ENCODE measurements around the gene RGS7BP. TPM values are rescaled to one million over a fixed set of nuclear protein-coding genes. Genes with fewer than 3 reads are reported as not detected.
"Not testable (repeated sequence)": the region's sequence is repeated elsewhere in the genome, so short reads cannot be mapped to it uniquely, and the experiment has no call there.

The RGS7BP gene
- total RNA-seq, 4 donors from 2014 or later: 2.3 to 19.4 (median 7.2) TPM

GRCh38 chr5:64532657-64533056, 26.8 kb downstream of the RGS7BP start:
- TF ChIP-seq POLR2A (IDR thresholded peaks at IDR 0.05): no peak
- TF ChIP-seq, protein P1, sequence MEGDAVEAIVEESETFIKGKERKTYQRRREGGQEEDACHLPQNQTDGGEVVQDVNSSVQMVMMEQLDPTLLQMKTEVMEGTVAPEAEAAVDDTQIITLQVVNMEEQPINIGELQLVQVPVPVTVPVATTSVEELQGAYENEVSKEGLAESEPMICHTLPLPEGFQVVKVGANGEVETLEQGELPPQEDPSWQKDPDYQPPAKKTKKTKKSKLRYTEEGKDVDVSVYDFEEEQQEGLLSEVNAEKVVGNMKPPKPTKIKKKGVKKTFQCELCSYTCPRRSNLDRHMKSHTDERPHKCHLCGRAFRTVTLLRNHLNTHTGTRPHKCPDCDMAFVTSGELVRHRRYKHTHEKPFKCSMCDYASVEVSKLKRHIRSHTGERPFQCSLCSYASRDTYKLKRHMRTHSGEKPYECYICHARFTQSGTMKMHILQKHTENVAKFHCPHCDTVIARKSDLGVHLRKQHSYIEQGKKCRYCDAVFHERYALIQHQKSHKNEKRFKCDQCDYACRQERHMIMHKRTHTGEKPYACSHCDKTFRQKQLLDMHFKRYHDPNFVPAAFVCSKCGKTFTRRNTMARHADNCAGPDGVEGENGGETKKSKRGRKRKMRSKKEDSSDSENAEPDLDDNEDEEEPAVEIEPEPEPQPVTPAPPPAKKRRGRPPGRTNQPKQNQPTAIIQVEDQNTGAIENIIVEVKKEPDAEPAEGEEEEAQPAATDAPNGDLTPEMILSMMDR (IDR thresholded peaks at IDR 0.05): no peak

DNA sequence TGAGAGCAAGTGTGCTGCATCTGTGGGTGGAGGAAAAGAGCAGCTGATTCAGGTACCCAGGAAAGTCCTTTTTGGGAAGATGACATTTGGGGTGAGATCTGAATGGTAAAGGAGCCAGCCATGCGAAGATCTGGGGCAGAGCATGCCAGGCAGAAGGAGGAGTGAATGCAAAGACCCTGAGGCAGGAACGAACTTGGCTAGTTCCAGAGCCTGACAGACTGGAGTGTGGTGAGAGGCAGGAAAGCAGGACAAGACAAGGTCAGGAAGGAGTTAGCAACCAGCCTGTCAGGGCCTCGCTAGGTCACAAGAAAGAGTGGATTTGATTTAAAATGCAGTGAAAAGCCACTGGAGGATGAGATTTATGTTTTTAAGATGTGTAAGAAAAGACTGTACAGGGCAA, 28.2 kb downstream of the RGS7BP start:
- Histone ChIP-seq H3K27me3 (no peaks in the 10 kb centered on the region), H3K4me1 (no peaks in the 10 kb centered on the region), H3K9me3 (no peaks in the 10 kb centered on the region), H3K4me3 (no peak overlapping the region), H3K27ac (no peak overlapping the region), H3K36me3 (no peaks in the 10 kb centered on the region)
- TF ChIP-seq, protein P1 (IDR thresholded peaks at IDR 0.05): no peak
- TF ChIP-seq POLR2A (IDR thresholded peaks at IDR 0.05): no peak
- DNase-seq: no peak
- intact Hi-C loops (cut with DNase I; ENCODE audit: low total_unique reads): no loop called here

More at GRCh38 chr5:64532657-64533056, 26.8 kb downstream of the RGS7BP start:
- no peaks in the 10 kb centered on the region for H3K9me3 ChIP-seq
- no peaks in the 10 kb centered on the region for H3K36me3 ChIP-seq
- H3K27me3 ChIP-seq: no peaks in the 10 kb centered on the region
- no peak for DNase-seq
- intact Hi-C loops (cut with DNase I; ENCODE audit: low total_unique reads): no loop called here
- no peak overlapping the region for H3K4me3 ChIP-seq
- H3K27ac ChIP-seq: no peak overlapping the region
- H3K4me1 ChIP-seq: no peaks in the 10 kb centered on the region

- H3K27me3 ChIP-seq: no peaks in the 10 kb centered on the region
- H3K36me3 ChIP-seq: no peaks in the 10 kb centered on the region
- TF ChIP-seq, protein P1 (IDR thresholded peaks at IDR 0.05): no peak
- no peak for TF ChIP-seq POLR2A (IDR thresholded peaks at IDR 0.05)
- no peaks in the 10 kb centered on the region for H3K9me3 ChIP-seq
- DNase-seq: no peak
- no peak overlapping the region for H3K27ac ChIP-seq
- intact Hi-C loops (cut with DNase I; ENCODE audit: low total_unique reads): no loop called here
- no peak overlapping the region for H3K4me3 ChIP-seq
- H3K4me1 ChIP-seq: no peaks in the 10 kb centered on the region
These were observed 52.1 kb downstream of the RGS7BP start for GRCh38 chr5:64557911-64558310.

DNA sequence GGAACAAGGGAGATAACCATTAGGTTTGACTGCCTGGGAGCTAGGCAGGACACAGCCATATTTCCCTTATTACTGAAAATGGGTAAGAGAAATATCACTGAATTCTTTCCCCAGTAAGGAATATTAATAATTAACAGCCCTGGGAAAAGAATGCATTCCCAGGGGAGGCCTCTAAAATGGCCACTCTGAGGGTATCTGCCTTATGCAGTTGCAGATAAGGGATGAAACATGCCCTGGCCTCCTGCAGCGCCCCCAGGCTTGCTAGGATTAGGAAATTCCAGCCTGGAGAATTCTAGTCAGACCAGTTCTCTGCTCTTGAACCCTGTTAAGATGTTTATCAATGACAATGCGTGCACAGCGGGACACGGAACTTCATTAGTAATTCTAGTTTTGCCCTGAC, 52.8 kb downstream of the RGS7BP start:
- H3K4me3 ChIP-seq; H3K27ac ChIP-seq; H3K4me1 ChIP-seq; H3K9me3 ChIP-seq; DNase-seq; H3K27me3 ChIP-seq; H3K36me3 ChIP-seq; intact Hi-C loops (cut with DNase I; ENCODE audit: low total_unique reads): not testable (repeated sequence)

DNA sequence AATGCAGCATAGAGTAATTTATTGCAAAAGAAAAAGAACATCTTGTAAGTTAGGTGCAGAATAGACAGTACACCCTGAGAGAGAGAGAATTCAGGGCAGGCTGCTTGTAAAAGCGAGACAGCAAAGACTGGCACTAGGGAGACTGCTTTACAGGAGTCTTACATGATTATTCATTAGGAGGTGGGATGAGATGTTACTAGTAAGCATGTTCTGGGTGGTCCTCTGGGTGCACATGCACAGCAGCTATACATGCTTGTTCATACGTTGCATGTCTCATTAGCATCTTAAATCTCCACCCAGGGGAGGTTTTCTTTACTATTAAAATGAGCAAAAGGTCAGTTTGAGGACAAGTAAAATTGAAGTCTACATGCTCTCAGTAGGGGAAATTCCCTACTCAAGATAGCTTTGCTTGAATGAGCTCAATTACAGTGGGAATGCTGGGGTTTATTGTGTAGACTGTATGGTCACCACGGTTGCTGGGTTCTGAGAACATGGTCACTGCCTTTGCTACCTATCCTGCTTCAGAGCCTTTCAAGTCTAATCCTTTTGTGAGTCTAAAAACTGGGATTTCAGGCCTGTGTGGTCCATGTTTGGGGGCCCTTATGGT, 60.6 kb downstream of the RGS7BP start:
- intact Hi-C loops (cut with DNase I; ENCODE audit: low total_unique reads): no loop called here
- no peaks in the 10 kb centered on the region for H3K36me3 ChIP-seq
- TF ChIP-seq POLR2A (IDR thresholded peaks at IDR 0.05): no peak
- TF ChIP-seq, protein P1 (IDR thresholded peaks at IDR 0.05): no peak
- no peaks in the 10 kb centered on the region for H3K27me3 ChIP-seq
- H3K4me1 ChIP-seq: no peaks in the 10 kb centered on the region
- H3K4me3 ChIP-seq: no peak overlapping the region
- no peaks in the 10 kb centered on the region for H3K9me3 ChIP-seq
- DNase-seq: no peak
- no peak overlapping the region for H3K27ac ChIP-seq

DNA sequence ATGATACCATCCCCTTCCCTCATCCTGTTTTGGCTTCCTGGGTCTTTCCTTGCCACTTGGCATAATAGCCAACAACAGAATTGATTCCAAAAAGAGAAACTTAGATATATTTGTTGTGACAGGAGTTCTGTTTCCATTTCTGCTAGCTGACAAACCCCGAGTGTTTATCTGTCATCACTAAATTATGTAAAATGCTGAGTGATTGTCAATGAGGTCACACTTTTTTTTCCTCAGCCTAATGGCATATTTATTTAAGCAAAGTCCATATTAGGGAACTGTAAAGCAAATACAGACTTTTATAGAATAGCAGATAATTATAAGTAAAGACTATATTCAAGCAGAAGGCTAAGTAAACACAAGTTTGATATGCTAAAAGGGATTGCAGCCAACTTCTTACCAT, 64.0 kb downstream of the RGS7BP start:
- no peaks in the 10 kb centered on the region for H3K27me3 ChIP-seq
- DNase-seq: no peak
- intact Hi-C loops (cut with DNase I; ENCODE audit: low total_unique reads): no loop called here
- TF ChIP-seq, protein P1 (IDR thresholded peaks at IDR 0.05): no peak
- H3K27ac ChIP-seq: no peak overlapping the region
- no peaks in the 10 kb centered on the region for H3K4me1 ChIP-seq
- no peaks in the 10 kb centered on the region for H3K36me3 ChIP-seq
- H3K9me3 ChIP-seq: no peaks in the 10 kb centered on the region
- H3K4me3 ChIP-seq: no peak overlapping the region
